CD14-positive monocyte (primary cell): ENCODE measurements around the gene DAZAP1. TPM values are rescaled to one million over a fixed set of nuclear protein-coding genes. Genes with fewer than 3 reads are reported as not detected.

Experiments
- DNase-seq, 3 donors: peaks; one replicate each; pipeline ENCODE4 v3.0.0-alpha.2; 2011 to 2022
- H2AFZ ChIP-seq: 2 replicates; pipeline ENCODE4 v1.6.0; 2012; ENCODE audit warnings: mild to moderate bottlenecking, low read depth, low read length, inconsistent platforms; ENCODE audit not compliant: insufficient read depth, poor library complexity, severe bottlenecking
- H3K27ac ChIP-seq, 2 donors: 1 replicate in 1 of 2; 2 replicates in 1 of 2; pipeline ENCODE4 v1.5.1; 2012 to 2013; ENCODE audit warnings: low read length in 2 of 2, control low read depth in 1 of 2, inconsistent platforms in 1 of 2, low read depth in 1 of 2, mild to moderate bottlenecking in 1 of 2
- H3K27me3 ChIP-seq, 2 donors: one replicate each; pipeline versions ENCODE4 v1.6.0 to v1.6.1; 2011 to 2013; ENCODE audit warnings: low read length in 2 of 2; ENCODE audit not compliant: control insufficient read depth in 2 of 2, insufficient read depth in 2 of 2
- H3K36me3 ChIP-seq, 2 donors: replicated peaks in 1 of 2; 1 replicate in 1 of 2; 2 replicates in 1 of 2; pipeline versions ENCODE4 v1.5.1 to v1.6.1; 2012 to 2013; ENCODE audit warnings: low read length in 2 of 2, control low read depth in 1 of 2, inconsistent platforms in 1 of 2, mild to moderate bottlenecking in 1 of 2; ENCODE audit not compliant: insufficient read depth in 2 of 2, control insufficient read depth in 1 of 2
- H3K4me1 ChIP-seq, 2 donors: 1 replicate in 1 of 2; 2 replicates in 1 of 2; pipeline versions ENCODE4 v1.5.1 to v1.6.1; 2012 to 2013; ENCODE audit warnings: low read length in 2 of 2, control low read depth in 1 of 2, inconsistent platforms in 1 of 2, mild to moderate bottlenecking in 1 of 2, moderate library complexity in 1 of 2; ENCODE audit not compliant: insufficient read depth in 2 of 2, control insufficient read depth in 1 of 2
- H3K4me2 ChIP-seq: replicated peaks from 2 replicates; pipeline ENCODE3; 2012; ENCODE audit warnings: low read length, moderate library complexity, mild to moderate bottlenecking; ENCODE audit not compliant: poor library complexity, severe bottlenecking; ENCODE audit errors: extremely low read depth
- H3K4me3 ChIP-seq, 3 experiments: fragments of 200-600 bp in 1 of 3; sonication (generic) in 1 of 3; replicated peaks in 1 of 3; 1 replicate in 2 of 3; 2 replicates in 1 of 3; pipeline ENCODE4 v1.5.1; 2011 to 2013; ENCODE audit warnings: low read length in 3 of 3, mild to moderate bottlenecking in 3 of 3, control low read depth in 2 of 3, low read depth in 2 of 3, inconsistent platforms in 1 of 3, moderate library complexity in 1 of 3
- H3K79me2 ChIP-seq: 2 replicates; pipeline ENCODE4 v1.6.0; 2012; ENCODE audit warnings: mild to moderate bottlenecking, control low read depth, inconsistent platforms, low read length, moderate library complexity; ENCODE audit not compliant: insufficient read depth
- H3K9ac ChIP-seq: 2 replicates; pipeline ENCODE4 v1.6.0; 2017; ENCODE audit warnings: low read length, mild to moderate bottlenecking; ENCODE audit not compliant: insufficient read depth, poor library complexity, severe bottlenecking
- H3K9me3 ChIP-seq, 2 donors: replicated peaks in 1 of 2; 1 replicate in 1 of 2; 2 replicates in 1 of 2; pipeline versions ENCODE4 v1.5.1 to v1.6.1; 2012 to 2013; ENCODE audit warnings: low read length in 2 of 2, control low read depth in 1 of 2; ENCODE audit not compliant: control insufficient read depth in 1 of 2, insufficient read depth in 1 of 2
- H4K20me1 ChIP-seq: 2 replicates; pipeline ENCODE4 v1.6.0; 2012; ENCODE audit warnings: mild to moderate bottlenecking, low read length, control low read depth, moderate library complexity; ENCODE audit not compliant: insufficient read depth
- H3K27ac Mint-ChIP-seq, 7 donors: one replicate each; pipeline ENCODE4 v1.8.0; 2020; ENCODE audit warnings: mild to moderate bottlenecking in 7 of 7, mixed read lengths in 7 of 7, moderate library complexity in 6 of 7, inconsistent platforms in 2 of 7
- H3K27me3 Mint-ChIP-seq, 3 donors: one replicate each; pipeline ENCODE4 v1.8.0; 2021 to 2022; ENCODE audit warnings: low read depth in 3 of 3, mild to moderate bottlenecking in 3 of 3, mixed read lengths in 3 of 3, moderate library complexity in 3 of 3, inconsistent platforms in 1 of 3
- H3K36me3 Mint-ChIP-seq, 2 donors: one replicate each; pipeline ENCODE4 v1.8.0; 2020; ENCODE audit warnings: mixed read lengths in 2 of 2, inconsistent platforms in 1 of 2, mild to moderate bottlenecking in 1 of 2
- H3K4me1 Mint-ChIP-seq: one replicate; pipeline ENCODE4 v1.8.0; 2020; ENCODE audit warnings: mild to moderate bottlenecking, mixed read lengths
- H3K4me3 Mint-ChIP-seq, 2 donors: one replicate each; pipeline ENCODE4 v1.8.0; 2020; ENCODE audit warnings: mild to moderate bottlenecking in 2 of 2, mixed read lengths in 2 of 2, moderate library complexity in 1 of 2
- H3K9me3 Mint-ChIP-seq, 7 donors: one replicate each; pipeline ENCODE4 v1.8.0; 2020 to 2022; ENCODE audit warnings: mixed read lengths in 7 of 7, mild to moderate bottlenecking in 6 of 7, moderate library complexity in 6 of 7, inconsistent platforms in 2 of 7
- CTCF ChIP-seq: fragments of 200-600 bp; IDR thresholded peaks from one replicate; pipeline ENCODE4 v1.8.0; 2022; ENCODE audit warnings: antibody characterized with exemption, mild to moderate bottlenecking
- WGBS: methylation state at CpG from one replicate; pipeline ENCODE4 v1.1.5; 2013; ENCODE audit warnings: missing lambda C conversion rate; ENCODE audit not compliant: insufficient coverage; 5-methylcytosine and 5-hydroxymethylcytosine counted together
- intact Hi-C, 2 donors: fragments of 100-400 bp; cut with micrococcal nuclease; formaldehyde crosslinking; loops; one replicate each; pipeline versions ENCODE4 v1.15.0 to v1.15.1; 2023
- polyA plus RNA-seq, 3 donors: library from polyadenylated mRNA; depleted of rRNA in 1 of 3; unstranded in 2 of 3; stranded (reverse) in 1 of 3; fragments of 300-500 nt in 2 of 3; fragments of >200 nt in 1 of 3; fragmentation: Illumina TruSeq in 2 of 3; gene quantifications; 1 replicate in 2 of 3; 2 replicates in 1 of 3; pipeline ENCODE4 v1.2.3, GENCODE V29; 2012 to 2021

DAZAP1 gene
- polyA plus RNA-seq, 3 donors = 3.3 to 57.1 (median 4.2) TPM

GRCh38 chr19:1460033-1460995 lies 52.9 kb downstream of the DAZAP1 start:
- H3K4me3 Mint-ChIP-seq = no peak overlapping the region

More at GRCh38 chr19:1460033-1460995, 52.9 kb downstream of the DAZAP1 start:
- no peak overlapping the region for H3K9ac ChIP-seq
- H3K4me3 ChIP-seq = no peak overlapping the region
- H3K36me3 Mint-ChIP-seq = peaks cover 10 to 19% of the 10 kb centered on the region in 2 donors
- peaks cover 6 to 11% (median 9%) of the 10 kb centered on the region in 7 donors for H3K9me3 Mint-ChIP-seq
- DNase-seq = no peak
- H3K27me3 ChIP-seq = peaks cover 22 to 40% of the 10 kb centered on the region in 2 donors
- H3K79me2 ChIP-seq = no peaks in the 10 kb centered on the region
- H4K20me1 ChIP-seq = peaks cover 26% of the 10 kb centered on the region
- no peak overlapping the region for H3K27ac ChIP-seq
- no peaks in the 10 kb centered on the region for H3K36me3 ChIP-seq
- H3K4me1 Mint-ChIP-seq = peaks cover 16% of the 10 kb centered on the region
- no peak for TF ChIP-seq CTCF
- peaks cover 10 to 17% of the 10 kb centered on the region in 2 donors for H3K4me1 ChIP-seq
- intact Hi-C loops = no loop called here
- no peak overlapping the region for H3K4me2 ChIP-seq
- H3K27ac Mint-ChIP-seq = no peak overlapping the region
- 96% methylated on average over 33 of the region's 36 CpGs for WGBS
- peaks cover 6 to 19% of the 10 kb centered on the region in 2 donors for H3K9me3 ChIP-seq
- no peak overlapping the region for H2AFZ ChIP-seq
- H3K27me3 Mint-ChIP-seq = peaks cover 42 to 62% (median 57%) of the 10 kb centered on the region in 3 donors
